A549 (cell line): Measurements from ENCODE around the gene FUT7. TPM values are rescaled to one million over a fixed set of nuclear protein-coding genes. Genes with fewer than 3 reads are reported as not detected.

Experiments
- ATAC-seq, 2 experiments: fragments of 200-7000 bp in 1 of 2; fragments of >200 bp in 1 of 2; cut with Nextera tagmentation in 1 of 2; cut with Tn5 transposase in 1 of 2; 3 replicates each; pipeline versions ENCODE4 v1.8.0 to v1.9.1; 2018 to 2020; ENCODE audit warnings: mild to moderate bottlenecking in 1 of 2, moderate library complexity in 1 of 2
- CTCF ChIA-PET: fragments of 300-600 bp; sonication (Branson Sonifier 250); formaldehyde crosslinking; extraction: SDS; loops from one replicate; lab custom pipeline; 2021; ENCODE audit warnings: antibody characterized with exemption, inconsistent platforms; lab: Yijun Ruan, JAX
- POLR2A ChIA-PET: fragments of 350-600 bp; formaldehyde crosslinking; extraction: SDS; loops from one replicate; lab custom pipeline; 2021; ENCODE audit warnings: antibody characterized with exemption, inconsistent platforms; lab: Yijun Ruan, JAX
- DNase-seq, 2 experiments: peaks; one replicate each; pipeline versions ENCODE4 v3.0.0 to v3.0.0-alpha.2; 2011 to 2016; ENCODE audit warnings: low read depth in 1 of 2, low spot score in 1 of 2
- FAIRE-seq: peaks from 2 replicates; lab custom pipeline; 2011; peaks lifted over from hg19 to GRCh38; lab: Jason Lieb, UNC
- H3K27ac ChIP-seq, 2 experiments: fragments of >200 bp; sonication (Bioruptor Twin); formaldehyde crosslinking; 3 replicates each; pipeline ENCODE4 v1.5.1; 2016 to 2017
- H3K4me1 ChIP-seq: fragments of >200 bp; sonication (Bioruptor Twin); formaldehyde crosslinking; 3 replicates; pipeline ENCODE4 v1.6.1; 2016
- H3K4me2 ChIP-seq: fragments of >200 bp; sonication (Bioruptor Twin); formaldehyde crosslinking; 3 replicates; pipeline ENCODE4 v1.6.1; 2016
- H3K4me3 ChIP-seq: fragments of >200 bp; sonication (Bioruptor Twin); formaldehyde crosslinking; 3 replicates; pipeline ENCODE4 v1.5.1; 2016
- H3K9me3 ChIP-seq: fragments of >200 bp; sonication (Bioruptor Twin); formaldehyde crosslinking; 3 replicates; pipeline ENCODE4 v1.6.1; 2016
- CBX2 ChIP-seq: fragments of 200-600 bp; sonication (generic); IDR thresholded peaks from 2 replicates; pipeline ENCODE4 v1.6.1; 2016; ENCODE audit warnings: low read depth, mild to moderate bottlenecking, borderline replicate concordance
- CBX8 ChIP-seq: fragments of 200-600 bp; sonication (generic); IDR thresholded peaks from 2 replicates; pipeline ENCODE4 v1.6.1; 2016
- CEBPB ChIP-seq, 2 experiments: fragments of >200 bp in 1 of 2; sonication (Bioruptor Twin) in 1 of 2; formaldehyde crosslinking in 1 of 2; IDR thresholded peaks; 2 replicates each; pipeline ENCODE4 v1.6.1; 2012 to 2016
- CHD2 ChIP-seq: fragments of 150-350 bp; IDR thresholded peaks from 2 replicates; pipeline ENCODE4 v1.6.1; 2014; ENCODE audit warnings: low read length; ENCODE audit not compliant: partially characterized antibody
- CHD4 ChIP-seq: fragments of 200-600 bp; sonication (generic); IDR thresholded peaks from 2 replicates; pipeline ENCODE4 v1.6.1; 2016; ENCODE audit warnings: antibody characterized with exemption, mild to moderate bottlenecking, borderline replicate concordance
- CTCF ChIP-seq: fragments of >200 bp; sonication (Bioruptor Twin); formaldehyde crosslinking; IDR thresholded peaks from 3 replicates; pipeline ENCODE4 v1.5.1; 2016
- EHF ChIP-seq: fragments of 250-450 bp; sonication (Bioruptor Pico); IDR thresholded peaks from 2 replicates; pipeline ENCODE4 v1.5.0; 2020; ENCODE audit warnings: mild to moderate bottlenecking
- EHMT2 ChIP-seq: fragments of 200-600 bp; sonication (generic); IDR thresholded peaks from 2 replicates; pipeline ENCODE4 v1.6.1; 2016; ENCODE audit warnings: antibody characterized with exemption, low read depth, mild to moderate bottlenecking, moderate library complexity
- ELK1 ChIP-seq: fragments of 150-350 bp; IDR thresholded peaks from 2 replicates; pipeline ENCODE4 v1.6.1; 2014; ENCODE audit warnings: low read depth, mild to moderate bottlenecking, low read length
- FOSB ChIP-seq: fragments of 250-450 bp; sonication (Bioruptor Pico); IDR thresholded peaks from 2 replicates; pipeline ENCODE4 v1.5.0; 2020; ENCODE audit warnings: mild to moderate bottlenecking, moderate library complexity
- FOXS1 ChIP-seq: fragments of 250-450 bp; sonication (Bioruptor Pico); IDR thresholded peaks from 2 replicates; pipeline ENCODE4 v1.5.0; 2020; ENCODE audit warnings: mild to moderate bottlenecking, moderate library complexity
- GATA3 ChIP-seq: IDR thresholded peaks from 2 replicates; pipeline ENCODE4 v1.6.1; 2012; ENCODE audit warnings: borderline replicate concordance
- HEYL ChIP-seq: fragments of 250-450 bp; sonication (Bioruptor Pico); IDR thresholded peaks from 2 replicates; pipeline ENCODE4 v1.8.0; 2021; ENCODE audit warnings: mild to moderate bottlenecking, moderate library complexity
- HMGXB4 ChIP-seq: fragments of 250-450 bp; sonication (Bioruptor Pico); IDR thresholded peaks from 2 replicates; pipeline ENCODE4 v1.5.0; 2021; ENCODE audit warnings: mild to moderate bottlenecking, moderate library complexity, borderline replicate concordance
- HOXB5 ChIP-seq: fragments of 250-450 bp; sonication (Bioruptor Pico); IDR thresholded peaks from 2 replicates; pipeline ENCODE4 v1.5.0; 2020; ENCODE audit warnings: mild to moderate bottlenecking, moderate library complexity
- KDM5A ChIP-seq: fragments of 200-600 bp; sonication (generic); IDR thresholded peaks from 2 replicates; pipeline ENCODE4 v1.6.1; 2016; ENCODE audit warnings: antibody characterized with exemption, mild to moderate bottlenecking
- MAX ChIP-seq: IDR thresholded peaks from 2 replicates; pipeline ENCODE4 v1.6.1; 2012
- POLR2AphosphoS2 ChIP-seq: conservative IDR thresholded peaks from 2 replicates; pipeline ENCODE4 v1.6.1; 2012; ENCODE audit warnings: low read length, improper control_type of control experiment, inconsistent platforms
- RAD21 ChIP-seq, 2 experiments: fragments of >200 bp in 1 of 2; sonication (Bioruptor Twin) in 1 of 2; formaldehyde crosslinking in 1 of 2; IDR thresholded peaks in 1 of 2; conservative IDR thresholded peaks in 1 of 2; 2 replicates in 1 of 2; 3 replicates in 1 of 2; pipeline ENCODE4 v1.6.1; 2012 to 2018; ENCODE audit warnings: inconsistent platforms in 1 of 2
- RARB ChIP-seq: fragments of 250-450 bp; sonication (Bioruptor Pico); IDR thresholded peaks from 2 replicates; pipeline ENCODE4 v1.8.0; 2021; ENCODE audit warnings: mild to moderate bottlenecking, moderate library complexity
- REST ChIP-seq: fragments of 200-600 bp; sonication (generic); IDR thresholded peaks from 2 replicates; pipeline ENCODE4 v1.6.1; 2016; ENCODE audit warnings: antibody characterized with exemption, mild to moderate bottlenecking, moderate library complexity
- RFX5 ChIP-seq: fragments of 450-650 bp; IDR thresholded peaks from 2 replicates; pipeline ENCODE4 v1.7.1; 2014; ENCODE audit warnings: antibody characterized with exemption, mild to moderate bottlenecking, moderate library complexity
- ZC3H11A ChIP-seq: fragments of 450-650 bp; IDR thresholded peaks from 2 replicates; pipeline ENCODE4 v1.6.1; 2014; ENCODE audit warnings: antibody characterized with exemption, mild to moderate bottlenecking
- WGBS: methylation state at CpG from one replicate; pipeline ENCODE4 v1.1.6; 2017; ENCODE audit errors: missing lambda C conversion rate; 5-methylcytosine and 5-hydroxymethylcytosine counted together
- polyA plus RNA-seq, 4 experiments: library from polyadenylated mRNA; depleted of rRNA in 3 of 4; stranded (reverse); fragments of >200 nt; fragmentation: RNase III in 1 of 4; extraction: RNeasy Plus Mini Kit Qiagen cat#74134 plus additional on column Dnase treatment in 1 of 4; gene quantifications; 2 replicates in 3 of 4; 3 replicates in 1 of 4; pipeline ENCODE4 v1.2.3, GENCODE V29; 2011 to 2017

Gene FUT7
- polyA plus RNA-seq, 2 of the 4 experiments (the other 2 are of a cell fraction), result not detected

GRCh38 chr9:137016436-137016835 is 15.5 kb downstream of the FUT7 start:
- Histone ChIP-seq H3K4me2 (no peak overlapping the region), H3K4me3 (no peak overlapping the region), H3K27ac (no peak overlapping the region), H3K9me3 (no peaks in the 10 kb centered on the region), H3K4me1 (no peaks in the 10 kb centered on the region)
- FAIRE-seq (no peak), ATAC-seq (no peak), DNase-seq (no peak)
- TF ChIP-seq GATA3, result no peak
- TF ChIP-seq CBX8, result no peak
- TF ChIP-seq RARB (CRISPR knock-in tag), result no peak
- no peak for TF ChIP-seq REST
- TF ChIP-seq CHD4, result no peak
- TF ChIP-seq KDM5A, result no peak
- no peak for TF ChIP-seq RFX5
- TF ChIP-seq CBX2, result no peak
- no peak for TF ChIP-seq MAX
- no peak for TF ChIP-seq EHMT2
- no peak for TF ChIP-seq CHD2
- no peak for TF ChIP-seq POLR2AphosphoS2
- ChIA-PET POLR2A (no interaction called here), CTCF (interaction anchor here (0.8 to 7.6 kb wide), 6 partner anchors 13 to 51 kb away, joined by 3 to 62 read pairs (median 6); partner anchors contain the start of genes ABCA2, FUT7 and NPDC1)
- WGBS, result 86% methylated on average over 1 of the region's 16 CpGs

- CTCF ChIA-PET, result interaction anchor here (1.1 to 7.6 kb wide), 5 partner anchors 13 to 51 kb away, joined by 3 to 62 read pairs (median 8); partner anchors contain the start of genes ABCA2 and FUT7
- no peak for TF ChIP-seq HEYL (CRISPR knock-in tag)
- TF ChIP-seq CBX8, result no peak
Measured at GRCh38 chr9:137015976-137016375, 15.9 kb downstream of the FUT7 start.

GRCh38 chr9:137015540-137015930 is 16.4 kb downstream of the FUT7 start:
- 97% methylated on average over 25 of the region's 25 CpGs for WGBS

More at GRCh38 chr9:137015976-137016375, 15.9 kb downstream of the FUT7 start:
- H3K4me3 ChIP-seq, result no peak overlapping the region
- H3K4me1 ChIP-seq, result no peaks in the 10 kb centered on the region
- DNase-seq, result no peak
- no peak for ATAC-seq
- POLR2A ChIA-PET, result no interaction called here
- no peak overlapping the region for H3K4me2 ChIP-seq
- H3K9me3 ChIP-seq, result no peaks in the 10 kb centered on the region
- FAIRE-seq, result no peak
- WGBS, result 91% methylated on average over 15 of the region's 21 CpGs
- no peak overlapping the region for H3K27ac ChIP-seq

More at GRCh38 chr9:137015540-137015930, 16.4 kb downstream of the FUT7 start:
- FAIRE-seq (no peak), DNase-seq (no peak)
- Histone ChIP-seq H3K4me2 (no peak overlapping the region), H3K4me3 (no peak overlapping the region), H3K9me3 (no peaks in the 10 kb centered on the region)
- CTCF ChIA-PET, result interaction anchor here (0.9 to 7.6 kb wide), 6 partner anchors 13 to 52 kb away, joined by 3 to 62 read pairs (median 6); partner anchors contain the start of genes ABCA2, FUT7 and LCNL1
- TF ChIP-seq ELK1 (no peak), CHD2 (no peak), FOSB (no peak), HMGXB4 (CRISPR knock-in tag) (no peak), RAD21 (conservative IDR thresholded peaks at IDR 0.05 in 1 of 2, IDR thresholded peaks at IDR 0.05 in 1 of 2) (no peak), CTCF (no peak), HOXB5 (no peak), RARB (CRISPR knock-in tag) (no peak), FOXS1 (no peak), EHF (CRISPR knock-in tag) (no peak), CEBPB (IDR thresholded peaks at IDR 0.05) (no peak), ZC3H11A (no peak)
- TF ChIP-seq, all 56 proteins: peak for 0
- ATAC-seq, result no peak
- Histone ChIP-seq H3K4me1 (no peaks in the 10 kb centered on the region), H3K27ac (no peak overlapping the region)
- POLR2A ChIA-PET, result interaction anchor here (1.0 kb wide), 1 partner anchor 24 kb away, joined by 3 read pairs; the partner anchor contains the start of gene PAXX
